ENCODE measurements around the gene YEATS4. TPM values are rescaled to one million over a fixed set of nuclear protein-coding genes. Genes with fewer than 3 reads are reported as not detected.

YEATS4 gene
- total and polyA plus RNA-seq, 2 experiments from 2014 or later: 64.7 to 90.5 TPM

- no peak for TF ChIP-seq CTCF (conservative IDR thresholded peaks at IDR 0.05; ENCODE audit: low read depth in 2 of 2)
- TF ChIP-seq CREB1 (CRISPR knock-in tag; IDR thresholded peaks at IDR 0.05; ENCODE audit: low read depth): no peak
- no peak for TF ChIP-seq NANOG (IDR thresholded peaks at IDR 0.05; ENCODE audit: borderline replicate concordance)
- no peak for TF ChIP-seq JUNB (IDR thresholded peaks at IDR 0.05; ENCODE audit: unreplicated experiment)
- TF ChIP-seq ZNF331 (CRISPR knock-in tag; IDR thresholded peaks at IDR 0.05; ENCODE audit: low read depth): no peak
- TF ChIP-seq POLR2AphosphoS5 (IDR thresholded peaks at IDR 0.05; ENCODE audit: low read depth): no peak
- no peak for TF ChIP-seq ZNF462 (CRISPR knock-in tag; IDR thresholded peaks at IDR 0.05)
Measured at GRCh38 chr12:69417741-69418167, 58.2 kb downstream of the YEATS4 start (continued).

GRCh38 chr12:69419701-69420100 lies 60.2 kb downstream of the YEATS4 start:
- Mint-ChIP-seq H3K4me1 (peaks cover 12% of the 10 kb centered on the region), H3K27me3 (ENCODE audit: insufficient read depth, low read depth, poor library complexity) (no peaks in the 10 kb centered on the region)
- TF ChIP-seq ETS1 (IDR thresholded peaks at IDR 0.05) (no peak), POLR2AphosphoS5 (IDR thresholded peaks at IDR 0.05; ENCODE audit: low read depth) (no peak), ZNF114 (CRISPR knock-in tag; IDR thresholded peaks at IDR 0.05) (no peak), STAT1 (IDR thresholded peaks at IDR 0.05; ENCODE audit: unreplicated experiment) (no peak), EZH2phosphoT487 (IDR thresholded peaks at IDR 0.05; ENCODE audit: unreplicated experiment) (no peak), CREB1 (CRISPR knock-in tag; IDR thresholded peaks at IDR 0.05; ENCODE audit: low read depth) (no peak)

More at GRCh38 chr12:69419701-69420100, 60.2 kb downstream of the YEATS4 start:
- Mint-ChIP-seq H3K4me3 (no peak overlapping the region), H3K27ac (no peak overlapping the region), H3K9me3 (no peaks in the 10 kb centered on the region), H3K36me3 (ENCODE audit: low read depth) (no peaks in the 10 kb centered on the region)
- DNase-seq (ENCODE audit: low spot score) (no peak), ATAC-seq (no peak)
- no peak overlapping the region for H3K4me3 ChIP-seq
- H3K27me3 ChIP-seq (ENCODE audit: insufficient read depth): no peaks in the 10 kb centered on the region
- no peaks in the 10 kb centered on the region for H3K79me2 ChIP-seq (replicated peaks; ENCODE audit: insufficient read depth)
- no peaks in the 10 kb centered on the region for H4K20me1 ChIP-seq (replicated peaks; ENCODE audit: insufficient read depth)
- no peak overlapping the region for H3K27ac ChIP-seq (ENCODE audit: low read depth)
- peaks cover 6% of the 10 kb centered on the region for H3K4me1 ChIP-seq (ENCODE audit: insufficient read depth)
- no peaks in the 10 kb centered on the region for H3K9me2 ChIP-seq (ENCODE audit: insufficient read depth)
- H3F3A ChIP-seq (replicated peaks; ENCODE audit: low read depth): no peaks in the 10 kb centered on the region
- H3K4me2 ChIP-seq: no peak overlapping the region
- no peaks in the 10 kb centered on the region for H3K36me3 ChIP-seq (ENCODE audit: insufficient read depth)
- no peak overlapping the region for H2AFZ ChIP-seq
